H1 (cell line): ENCODE data around the gene THTPA.

Experiments
- CBX5 ChIP-seq: fragments of 300-800, 300-1000 bp; sonication (generic); IDR thresholded peaks from 2 replicates; pipeline ENCODE4 v1.7.1; 2016; ENCODE audit warnings: antibody characterized with exemption, low read length, low read depth
- EGR1 ChIP-seq: IDR thresholded peaks from 2 replicates; pipeline ENCODE4 v1.6.1; 2011; ENCODE audit warnings: low read depth, low read length, borderline replicate concordance
- EP300 ChIP-seq, 2 experiments: IDR thresholded peaks; 1 replicate in 1 of 2; 2 replicates in 1 of 2; pipeline ENCODE4 v1.6.1; 2011 to 2012; ENCODE audit warnings: low read depth in 2 of 2, low read length in 2 of 2, mild to moderate bottlenecking in 2 of 2, borderline replicate concordance in 1 of 2, inconsistent platforms in 1 of 2, moderate library complexity in 1 of 2
- POLR2A ChIP-seq, 2 experiments: IDR thresholded peaks; 1 replicate in 1 of 2; 2 replicates in 1 of 2; pipeline ENCODE4 v1.6.1; 2011; ENCODE audit warnings: low read depth in 2 of 2, low read length in 2 of 2, mild to moderate bottlenecking in 2 of 2; ENCODE audit errors: control extremely low read depth in 1 of 2
- POLR2AphosphoS5 ChIP-seq: IDR thresholded peaks from 2 replicates; pipeline ENCODE4 v1.6.1; 2011; ENCODE audit warnings: low read depth, low read length
- TAF1 ChIP-seq: IDR thresholded peaks from 2 replicates; pipeline ENCODE4 v1.6.1; 2011; ENCODE audit warnings: mild to moderate bottlenecking, low read depth, low read length
- TF ChIP-seq, protein P1 (sequence below), 3 experiments: IDR thresholded peaks; 1 replicate in 2 of 3; 2 replicates in 1 of 3; pipeline versions ENCODE4 v1.5.1 to v1.6.1; 2011; ENCODE audit warnings: low read length in 3 of 3, mild to moderate bottlenecking in 3 of 3, inconsistent platforms in 2 of 3, low read depth in 1 of 3, moderate library complexity in 1 of 3; ENCODE audit not compliant: insufficient read depth in 1 of 3; ENCODE audit errors: control extremely low read depth in 1 of 3

GRCh38 chr14:23521785-23522640, 34.1 kb upstream of the THTPA start:
- TF ChIP-seq TAF1 (no peak), EGR1 (no peak), POLR2A (IDR thresholded peaks at IDR 0.05; ENCODE audit: control extremely low read depth in 1 of 2, low read depth in 2 of 2, low read length in 2 of 2) (no peak), POLR2AphosphoS5 (peak; percentile 34; the same call in 1 of the 2 replicates), EP300 (IDR thresholded peaks at IDR 0.05; ENCODE audit: borderline replicate concordance in 1 of 2, low read depth in 2 of 2, low read length in 2 of 2) (no peak), CBX5 (no peak)
- TF ChIP-seq, protein P1, sequence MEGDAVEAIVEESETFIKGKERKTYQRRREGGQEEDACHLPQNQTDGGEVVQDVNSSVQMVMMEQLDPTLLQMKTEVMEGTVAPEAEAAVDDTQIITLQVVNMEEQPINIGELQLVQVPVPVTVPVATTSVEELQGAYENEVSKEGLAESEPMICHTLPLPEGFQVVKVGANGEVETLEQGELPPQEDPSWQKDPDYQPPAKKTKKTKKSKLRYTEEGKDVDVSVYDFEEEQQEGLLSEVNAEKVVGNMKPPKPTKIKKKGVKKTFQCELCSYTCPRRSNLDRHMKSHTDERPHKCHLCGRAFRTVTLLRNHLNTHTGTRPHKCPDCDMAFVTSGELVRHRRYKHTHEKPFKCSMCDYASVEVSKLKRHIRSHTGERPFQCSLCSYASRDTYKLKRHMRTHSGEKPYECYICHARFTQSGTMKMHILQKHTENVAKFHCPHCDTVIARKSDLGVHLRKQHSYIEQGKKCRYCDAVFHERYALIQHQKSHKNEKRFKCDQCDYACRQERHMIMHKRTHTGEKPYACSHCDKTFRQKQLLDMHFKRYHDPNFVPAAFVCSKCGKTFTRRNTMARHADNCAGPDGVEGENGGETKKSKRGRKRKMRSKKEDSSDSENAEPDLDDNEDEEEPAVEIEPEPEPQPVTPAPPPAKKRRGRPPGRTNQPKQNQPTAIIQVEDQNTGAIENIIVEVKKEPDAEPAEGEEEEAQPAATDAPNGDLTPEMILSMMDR (IDR thresholded peaks at IDR 0.05; ENCODE audit: control extremely low read depth in 1 of 3, insufficient read depth in 1 of 3, low read depth in 1 of 3, low read length in 3 of 3), result no peak
